HCT116 (cell line): ENCODE data around the gene BPIFB1. TPM values are rescaled to one million over a fixed set of nuclear protein-coding genes. Genes with fewer than 3 reads are reported as not detected.

ENCODE experiments used
- ATAC-seq: fragments of 200-7000 bp; cut with Tn5 transposase; 2 replicates; pipeline ENCODE4 v1.9.1; 2020; ENCODE audit warnings: mild to moderate bottlenecking, moderate library complexity
- BruUV-seq: library from RNA; stranded (reverse); fragments of 400-500 nt; replicated peaks from 2 replicates; lab custom pipeline; 2021; lab: Mats Ljungman, UMichigan
- CTCF ChIA-PET: fragments of 300-600 bp; sonication (Branson Sonifier 250); formaldehyde crosslinking; loops from one replicate; lab custom pipeline; 2021; ENCODE audit warnings: antibody characterized with exemption; lab: Charles Lee
- POLR2A ChIA-PET: fragments of 300-600, 350-600 bp; sonication (Branson Sonifier 250); formaldehyde crosslinking; loops from one replicate; lab custom pipeline; 2021; ENCODE audit warnings: antibody characterized with exemption; lab: Charles Lee
- RAD21 ChIA-PET, 2 experiments: fragments of 300-600 bp; sonication (Branson Sonifier 250); formaldehyde crosslinking; loops; one replicate each; lab custom pipeline; 2023; ENCODE audit warnings: low total read pairs in 2 of 2; ENCODE audit not compliant: uncharacterized antibody in 2 of 2, unreplicated experiment in 2 of 2, low non-redundant PET in 1 of 2; lab: Charles Lee
- DNase-seq: peaks from one replicate; pipeline ENCODE4 v3.0.0-alpha.2; 2010; ENCODE audit warnings: low read depth, low spot score
- H2AFZ ChIP-seq: fragments of 200-600 bp; shearing (Covaris generic), sonication (generic); 2 replicates; pipeline ENCODE4 v1.6.1; 2017; ENCODE audit warnings: low read depth, mixed run types, mixed read lengths, antibody characterized with exemption, low read length; ENCODE audit not compliant: poor library complexity, severe bottlenecking
- H3K27ac ChIP-seq: 2 replicates; pipeline ENCODE4 v1.5.1; 2012; ENCODE audit warnings: low read depth, low read length
- H3K27me3 ChIP-seq: fragments of 200-600 bp; sonication (generic); 2 replicates; pipeline ENCODE4 v1.6.1; 2016; ENCODE audit warnings: mixed run types, low read length, mixed read lengths; ENCODE audit not compliant: insufficient read depth
- H3K36me3 ChIP-seq, 2 experiments: fragments of 200-500 bp in 1 of 2; fragments of 200-600 bp in 1 of 2; sonication (Bioruptor generic) in 1 of 2; sonication (generic) in 1 of 2; 2 replicates each; pipeline versions ENCODE4 v1.5.1 to v1.6.1; 2014 to 2016; ENCODE audit warnings: low read length in 2 of 2, inconsistent platforms in 1 of 2, mixed read lengths in 1 of 2, mixed run types in 1 of 2; ENCODE audit not compliant: insufficient read depth in 2 of 2, control insufficient read depth in 1 of 2
- H3K4me1 ChIP-seq, 2 experiments: fragments of 200-600 bp in 1 of 2; sonication (generic) in 1 of 2; 2 replicates each; pipeline versions ENCODE4 v1.5.1 to v1.6.1; 2012 to 2017; ENCODE audit warnings: low read length in 2 of 2, inconsistent platforms in 1 of 2, mild to moderate bottlenecking in 1 of 2, mixed read lengths in 1 of 2, mixed run types in 1 of 2, moderate library complexity in 1 of 2; ENCODE audit not compliant: insufficient read depth in 2 of 2, control insufficient read depth in 1 of 2
- H3K4me2 ChIP-seq: fragments of 200-600 bp; sonication (generic); 2 replicates; pipeline ENCODE4 v1.6.1; 2017; ENCODE audit warnings: mixed run types, low read length, mixed read lengths
- H3K4me3 ChIP-seq, 2 experiments: fragments of 200-600 bp in 1 of 2; sonication (generic) in 1 of 2; replicated peaks in 1 of 2; 2 replicates each; pipeline ENCODE4 v1.5.1; 2011 to 2016; ENCODE audit warnings: low read length in 2 of 2, control low read depth in 1 of 2, low read depth in 1 of 2, mild to moderate bottlenecking in 1 of 2, mixed read lengths in 1 of 2, mixed run types in 1 of 2
- H3K79me2 ChIP-seq: fragments of 200-600 bp; sonication (generic); 2 replicates; pipeline ENCODE4 v1.6.1; 2017; ENCODE audit warnings: mild to moderate bottlenecking, mixed run types, low read length, moderate library complexity, mixed read lengths; ENCODE audit not compliant: insufficient read depth
- H3K9ac ChIP-seq: fragments of 200-600 bp; sonication (generic); 2 replicates; pipeline ENCODE4 v1.6.1; 2016; ENCODE audit warnings: low read length, mixed read lengths
- H3K9me2 ChIP-seq: fragments of 200-600 bp; sonication (generic), shearing (Covaris generic); 2 replicates; pipeline ENCODE4 v1.6.1; 2017; ENCODE audit warnings: mixed run types, mild to moderate bottlenecking, moderate library complexity; ENCODE audit not compliant: insufficient read depth
- H3K9me3 ChIP-seq, 2 experiments: fragments of 200-500 bp in 1 of 2; fragments of 200-600 bp in 1 of 2; sonication (Bioruptor generic) in 1 of 2; sonication (generic) in 1 of 2; 2 replicates each; pipeline ENCODE4 v1.6.1; 2014 to 2017; ENCODE audit warnings: low read length in 2 of 2, mixed read lengths in 2 of 2, inconsistent platforms in 1 of 2, low read depth in 1 of 2, mild to moderate bottlenecking in 1 of 2, mixed run types in 1 of 2, moderate library complexity in 1 of 2; ENCODE audit not compliant: control insufficient read depth in 1 of 2, insufficient read depth in 1 of 2
- H4K20me1 ChIP-seq: fragments of 200-600 bp; sonication (generic), shearing (Covaris generic); 2 replicates; pipeline ENCODE4 v1.6.1; 2017; ENCODE audit warnings: mixed run types, mild to moderate bottlenecking, moderate library complexity; ENCODE audit not compliant: insufficient read depth
- ATF3 ChIP-seq: IDR thresholded peaks from 2 replicates; pipeline ENCODE4 v1.6.1; 2012
- CTCF ChIP-seq, 3 experiments: fragments of 200-600 bp in 1 of 3; sonication (generic) in 1 of 3; IDR thresholded peaks in 2 of 3; conservative IDR thresholded peaks in 1 of 3; 2 replicates each; pipeline ENCODE4 v1.5.1; 2012 to 2017; ENCODE audit warnings: low read depth in 2 of 3, low read length in 2 of 3, antibody characterized with exemption in 1 of 3, borderline replicate concordance in 1 of 3, control low read depth in 1 of 3, mild to moderate bottlenecking in 1 of 3, mixed read lengths in 1 of 3, mixed run types in 1 of 3, moderate library complexity in 1 of 3; ENCODE audit not compliant: insufficient read depth in 1 of 3
- EGR1 ChIP-seq: IDR thresholded peaks from 2 replicates; pipeline ENCODE4 v1.6.1; 2012; ENCODE audit warnings: low read depth
- MAX ChIP-seq: IDR thresholded peaks from 2 replicates; pipeline ENCODE4 v1.6.1; 2012
- POLR2A ChIP-seq: IDR thresholded peaks from 2 replicates; pipeline ENCODE4 v1.7.0; 2011; ENCODE audit warnings: borderline replicate concordance; ENCODE audit not compliant: insufficient read depth, insufficient read length; ENCODE audit errors: extremely low read depth
- POLR2AphosphoS5 ChIP-seq: IDR thresholded peaks from 2 replicates; pipeline ENCODE4 v1.6.1; 2011; ENCODE audit warnings: mild to moderate bottlenecking, low read depth, low read length, moderate library complexity
- TCF7L2 ChIP-seq: IDR thresholded peaks from 2 replicates; pipeline ENCODE4 v1.7.0; 2011; ENCODE audit warnings: borderline replicate concordance, inconsistent platforms; ENCODE audit not compliant: insufficient read depth, insufficient read length; ENCODE audit errors: extremely low read depth
- intact Hi-C: fragments of 100-400 bp; cut with micrococcal nuclease; formaldehyde crosslinking; loops from 2 replicates; pipeline ENCODE4 v1.10.0; 2022
- total RNA-seq: library from RNA; stranded (reverse); gene quantifications from one replicate; pipeline ENCODE4 v1.2.1, GENCODE V29; 2021; ENCODE audit not compliant: unreplicated experiment
- TF ChIP-seq, protein P1 (sequence below): IDR thresholded peaks from 2 replicates; pipeline ENCODE4 v1.6.1; 2011; ENCODE audit warnings: mild to moderate bottlenecking, low read length, moderate library complexity; ENCODE audit not compliant: insufficient replicate concordance; ENCODE audit errors: extremely low read depth

Gene BPIFB1
- total RNA-seq, 1 experiment from 2014 or later: 0.17 TPM

DNA sequence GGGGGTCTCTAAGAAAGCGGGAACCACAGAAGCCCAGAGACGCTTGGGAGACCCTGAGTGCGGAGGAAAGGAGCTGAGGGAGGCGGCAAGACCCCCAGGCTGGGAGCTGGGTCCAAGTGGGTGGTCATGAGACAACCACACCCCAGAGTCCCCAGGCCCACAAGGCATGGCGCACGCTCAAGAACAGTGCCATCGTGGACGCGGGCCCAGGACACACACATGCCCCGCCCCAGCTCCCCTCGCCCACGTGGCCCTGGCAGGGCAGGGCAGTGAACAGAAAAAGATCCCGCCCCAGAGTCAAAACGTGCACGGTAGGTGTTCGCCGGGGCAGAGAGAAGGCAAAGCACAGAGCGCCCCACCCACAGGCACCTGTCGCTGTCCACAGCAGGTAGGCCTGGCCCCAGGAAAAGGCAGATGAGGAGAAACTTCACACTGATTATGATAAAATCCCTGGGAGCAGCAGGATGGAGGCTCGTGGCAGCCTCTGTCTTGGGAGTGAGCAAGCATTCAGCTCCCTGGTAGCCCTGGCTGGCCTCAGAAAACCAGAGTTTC lies 50.0 kb downstream of the BPIFB1 start:
- CTCF ChIA-PET: no interaction called here
- Histone ChIP-seq H3K4me1 (no peaks in the 10 kb centered on the region), H2AFZ (no peak overlapping the region), H3K36me3 (no peaks in the 10 kb centered on the region), H3K4me3 (no peak overlapping the region), H3K79me2 (no peaks in the 10 kb centered on the region), H3K9me3 (no peaks in the 10 kb centered on the region), H3K9me2 (no peaks in the 10 kb centered on the region), H3K27me3 (no peaks in the 10 kb centered on the region), H4K20me1 (no peaks in the 10 kb centered on the region), H3K4me2 (no peak overlapping the region), H3K9ac (no peak overlapping the region), H3K27ac (no peak overlapping the region)
- DNase-seq (no peak), ATAC-seq (no peak)
- no peak for TF ChIP-seq CTCF (IDR thresholded peaks at IDR 0.05 in 2 of 3, conservative IDR thresholded peaks at IDR 0.05 in 1 of 3; ENCODE audit: borderline replicate concordance in 1 of 3, insufficient read depth in 1 of 3, low read depth in 2 of 3, low read length in 2 of 3)
- TF ChIP-seq, protein P1, sequence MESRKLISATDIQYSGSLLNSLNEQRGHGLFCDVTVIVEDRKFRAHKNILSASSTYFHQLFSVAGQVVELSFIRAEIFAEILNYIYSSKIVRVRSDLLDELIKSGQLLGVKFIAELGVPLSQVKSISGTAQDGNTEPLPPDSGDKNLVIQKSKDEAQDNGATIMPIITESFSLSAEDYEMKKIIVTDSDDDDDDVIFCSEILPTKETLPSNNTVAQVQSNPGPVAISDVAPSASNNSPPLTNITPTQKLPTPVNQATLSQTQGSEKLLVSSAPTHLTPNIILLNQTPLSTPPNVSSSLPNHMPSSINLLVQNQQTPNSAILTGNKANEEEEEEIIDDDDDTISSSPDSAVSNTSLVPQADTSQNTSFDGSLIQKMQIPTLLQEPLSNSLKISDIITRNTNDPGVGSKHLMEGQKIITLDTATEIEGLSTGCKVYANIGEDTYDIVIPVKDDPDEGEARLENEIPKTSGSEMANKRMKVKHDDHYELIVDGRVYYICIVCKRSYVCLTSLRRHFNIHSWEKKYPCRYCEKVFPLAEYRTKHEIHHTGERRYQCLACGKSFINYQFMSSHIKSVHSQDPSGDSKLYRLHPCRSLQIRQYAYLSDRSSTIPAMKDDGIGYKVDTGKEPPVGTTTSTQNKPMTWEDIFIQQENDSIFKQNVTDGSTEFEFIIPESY: no peak
- TF ChIP-seq MAX: no peak
- TF ChIP-seq EGR1: no peak
- TF ChIP-seq POLR2AphosphoS5: no peak
- TF ChIP-seq TCF7L2: no peak
- TF ChIP-seq ATF3: no peak
- no peak for TF ChIP-seq POLR2A
- BruUV-seq: no TSS peak
- intact Hi-C loops: no loop called here
- RAD21 ChIA-PET: no interaction called here
- POLR2A ChIA-PET: no interaction called here
